ENCODE data around the gene CGAS. TPM values are rescaled to one million over a fixed set of nuclear protein-coding genes. Genes with fewer than 3 reads are reported as not detected.
"Not testable (repeated sequence)": the region's sequence is repeated elsewhere in the genome, so short reads cannot be mapped to it uniquely, and the experiment has no call there.

The CGAS gene
- polyA plus RNA-seq (ENCODE audit: low read depth in 6 of 6) = 10 to 100 TPM in 4 of 6 donors, 1 to 10 TPM in 2; 2.4 to 15.0 (median 10.3) TPM

DNA sequence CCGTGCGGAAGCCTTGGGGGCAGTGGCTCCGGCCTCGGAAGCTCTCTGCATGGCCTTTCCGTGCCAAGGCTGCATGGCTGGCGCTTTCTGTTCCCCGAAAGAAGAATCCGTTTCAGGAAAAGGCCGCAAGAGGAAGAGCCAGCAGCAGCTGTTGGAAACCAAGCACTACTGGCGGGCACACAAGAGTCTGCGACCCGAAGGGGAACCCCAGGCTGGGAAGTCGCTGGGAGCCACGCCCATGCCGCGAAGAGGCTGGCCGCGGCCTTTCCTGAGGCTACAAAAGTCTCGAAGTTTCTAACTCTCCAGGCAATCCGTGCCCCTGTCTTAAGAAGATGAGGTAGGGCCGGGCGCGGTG, at the start of gene CGAS:
TSS of gene CGAS (minus strand) at position 191 of the 355 bp plus-strand sequence. CDS start at position 75, 116 bp downstream.
- peak; percentile 65 for DNase-seq
- Mint-ChIP-seq H3K9me3 (no peaks in the 10 kb centered on the region), H3K27ac (peak within 1 kb of the TSS; percentile 83 to 94 (median 92)), H3K4me3 (peak within 1 kb of the TSS; percentile 89 to 99 (median 92)), H3K4me1 (peaks cover 18 to 50% (median 30%) of the 10 kb centered on the region in 3 donors), H3K27me3 (no peaks in the 10 kb centered on the region), H3K36me3 (no peaks in the 10 kb centered on the region)
- peak; percentile 84 for ATAC-seq (ENCODE audit: low read depth in 2 of 2)

DNA sequence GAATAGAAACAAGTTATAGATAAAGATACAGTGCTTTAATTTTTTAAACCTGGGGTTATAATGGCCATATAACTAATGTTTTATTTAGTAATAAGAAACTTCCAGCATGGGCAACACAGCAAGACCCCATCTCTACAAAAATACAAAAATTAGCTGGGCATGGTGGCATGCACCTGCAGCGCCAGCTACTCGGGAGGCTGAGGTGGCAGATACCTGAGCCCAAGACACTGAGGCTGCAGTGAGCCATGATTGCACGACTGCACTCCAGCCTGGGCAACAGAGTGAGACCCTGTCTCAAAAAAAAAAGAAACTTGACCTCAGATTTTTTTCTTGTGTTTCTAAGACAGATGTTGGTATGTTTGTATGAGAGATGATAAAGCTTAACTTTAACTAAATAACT, 45.8 kb upstream of the CGAS start:
- H3K27ac Mint-ChIP-seq = peak overlapping the region in 2 of 6 donors; percentile 16 to 42
- peaks cover 0 to 7% of the 10 kb centered on the region in 2 donors for H3K36me3 Mint-ChIP-seq
- H3K9me3 Mint-ChIP-seq = no peaks in the 10 kb centered on the region
- no peak overlapping the region for H3K4me3 Mint-ChIP-seq
- H3K4me1 Mint-ChIP-seq = no peaks in the 10 kb centered on the region
- H3K27me3 Mint-ChIP-seq = no peaks in the 10 kb centered on the region
- DNase-seq (no peak), ATAC-seq (ENCODE audit: low read depth in 2 of 2) (no peak)

DNA sequence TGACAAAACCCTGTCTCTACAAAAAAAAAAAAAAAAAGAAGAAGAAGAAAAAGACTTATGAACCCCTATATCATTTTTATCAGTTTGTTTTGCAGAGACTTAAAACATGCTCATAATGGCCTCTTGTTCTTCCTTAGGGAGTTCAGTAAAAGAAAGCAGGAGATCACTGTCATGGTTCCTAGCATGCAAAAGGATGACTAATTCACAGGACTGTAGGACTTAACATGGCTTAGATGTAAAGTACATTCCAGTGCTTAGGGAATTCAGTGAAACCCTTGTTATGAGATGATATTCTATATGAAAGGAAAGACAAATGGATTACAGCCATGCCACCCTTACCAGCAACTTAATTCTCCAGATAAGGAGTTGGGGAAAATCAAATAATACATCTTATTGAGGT, 39.3 kb upstream of the CGAS start:
- peaks cover 0 to 2% (median 0%) of the 10 kb centered on the region in 7 donors for H3K9me3 Mint-ChIP-seq
- H3K36me3 Mint-ChIP-seq = peaks cover 0 to 5% of the 10 kb centered on the region in 2 donors
- H3K27ac Mint-ChIP-seq = no peak overlapping the region
- ATAC-seq (ENCODE audit: low read depth in 2 of 2) (no peak), DNase-seq (no peak)
- no peaks in the 10 kb centered on the region for H3K27me3 Mint-ChIP-seq
- peaks cover 0 to 5% (median 0%) of the 10 kb centered on the region in 3 donors for H3K4me1 Mint-ChIP-seq
- no peak overlapping the region for H3K4me3 Mint-ChIP-seq

DNA sequence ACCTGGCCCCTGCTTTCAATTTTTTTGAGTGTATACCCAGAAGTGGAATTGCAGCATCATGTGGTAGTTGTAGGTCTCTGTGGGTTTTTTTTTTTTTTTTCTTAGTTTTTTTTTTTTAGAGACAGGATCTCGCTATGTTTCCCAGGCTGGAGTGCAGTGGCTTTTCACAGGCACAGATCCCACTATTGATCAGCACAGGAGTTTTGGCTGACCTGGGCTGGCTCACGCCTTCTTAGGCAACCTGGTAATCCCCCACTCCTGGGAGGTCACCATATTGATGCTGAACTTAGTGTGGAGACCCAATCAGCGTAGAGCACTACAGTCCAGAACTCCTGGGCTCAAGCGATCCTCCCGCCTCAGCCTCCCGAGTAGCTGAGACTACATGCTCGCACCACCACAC, 35.4 kb upstream of the CGAS start:
- ATAC-seq (ENCODE audit: low read depth in 2 of 2) (no peak), DNase-seq (no peak)
- H3K4me1 Mint-ChIP-seq = peaks cover 0 to 5% (median 0%) of the 10 kb centered on the region in 3 donors
- no peaks in the 10 kb centered on the region for H3K27me3 Mint-ChIP-seq
- peak overlapping the region in 3 of 6 donors; percentile 9 to 62 (median 39) for H3K27ac Mint-ChIP-seq
- H3K36me3 Mint-ChIP-seq = peaks cover 0 to 11% of the 10 kb centered on the region in 2 donors
- peaks cover 0 to 2% (median 0%) of the 10 kb centered on the region in 7 donors for H3K9me3 Mint-ChIP-seq
- H3K4me3 Mint-ChIP-seq = peak overlapping the region in 1 of 8 donors; percentile 47

DNA sequence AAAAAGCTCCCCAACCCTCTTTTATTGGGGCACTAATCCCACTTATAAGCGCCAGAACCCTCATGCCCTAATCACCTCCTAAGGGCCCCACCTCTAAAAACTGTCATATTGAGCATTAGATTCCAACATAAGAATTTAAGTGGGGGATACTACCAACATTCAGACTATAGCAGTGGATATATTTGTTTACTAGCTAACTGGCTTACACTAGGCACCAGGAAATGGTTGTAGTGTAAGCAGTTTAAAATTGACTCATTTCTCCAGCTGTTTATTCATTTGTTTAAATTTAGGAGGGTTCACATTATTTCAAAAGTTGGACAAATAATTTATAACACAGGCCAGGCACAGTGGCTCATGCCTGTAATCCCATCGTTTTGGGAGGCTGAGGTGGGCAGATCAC, 32.3 kb upstream of the CGAS start:
- peaks cover 8 to 24% of the 10 kb centered on the region in 2 donors for H3K36me3 Mint-ChIP-seq
- DNase-seq = no peak
- peaks cover 0 to 3% (median 0%) of the 10 kb centered on the region in 3 donors for H3K4me1 Mint-ChIP-seq
- peaks cover 0 to 2% (median 0%) of the 10 kb centered on the region in 7 donors for H3K9me3 Mint-ChIP-seq
- no peaks in the 10 kb centered on the region for H3K27me3 Mint-ChIP-seq
- no peak overlapping the region for H3K4me3 Mint-ChIP-seq
- ATAC-seq (ENCODE audit: low read depth in 2 of 2) = no peak
- H3K27ac Mint-ChIP-seq = peak overlapping the region in 1 of 6 donors; percentile 39

DNA sequence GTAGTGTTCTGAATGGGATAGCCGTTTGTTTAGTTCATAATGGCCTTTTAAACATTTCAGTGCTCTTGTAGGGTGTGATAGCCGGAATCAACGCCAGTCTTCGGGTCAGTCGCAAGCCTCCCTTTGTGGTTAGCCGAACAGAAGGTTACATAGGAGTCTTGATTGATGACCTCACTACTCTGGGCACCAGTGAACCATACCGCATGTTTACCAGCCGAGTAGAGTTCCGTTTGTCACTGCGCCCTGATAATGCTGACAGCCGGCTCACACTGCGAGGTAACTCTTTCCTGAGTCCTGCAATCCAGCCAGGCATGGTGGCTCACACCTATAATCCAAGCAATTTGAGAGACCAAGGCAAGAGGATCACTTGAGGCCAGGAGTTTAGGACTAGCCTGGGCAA, 29.9 kb upstream of the CGAS start:
- H3K4me3 Mint-ChIP-seq = no peak overlapping the region
- H3K27me3 Mint-ChIP-seq = no peaks in the 10 kb centered on the region
- H3K4me1 Mint-ChIP-seq = no peaks in the 10 kb centered on the region
- H3K27ac Mint-ChIP-seq = no peak overlapping the region
- peaks cover 8 to 18% of the 10 kb centered on the region in 2 donors for H3K36me3 Mint-ChIP-seq
- ATAC-seq (ENCODE audit: low read depth in 2 of 2) (no peak), DNase-seq (no peak)
- H3K9me3 Mint-ChIP-seq = no peaks in the 10 kb centered on the region

DNA sequence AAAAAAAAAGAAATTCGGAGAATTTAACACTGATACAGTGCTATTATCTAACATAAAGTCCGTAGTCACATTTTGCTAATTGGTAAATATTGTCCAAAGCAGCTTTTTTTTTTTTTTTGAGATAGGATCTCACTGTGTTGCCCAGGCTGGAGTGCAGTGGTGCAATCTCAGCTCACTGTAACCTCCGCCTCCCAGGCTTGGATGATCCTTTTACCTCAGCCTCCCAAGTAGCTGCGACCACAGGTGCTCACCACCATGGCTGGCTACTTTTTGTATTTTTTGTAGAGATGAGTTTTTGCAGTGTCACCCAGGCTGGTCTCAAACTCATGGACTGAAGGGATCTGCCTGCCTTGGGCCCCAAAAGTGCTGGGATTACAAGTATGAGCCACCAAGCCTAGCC, 25.3 kb upstream of the CGAS start:
- Mint-ChIP-seq H3K36me3 (peaks cover 8 to 17% of the 10 kb centered on the region in 2 donors), H3K4me1 (peaks cover 3 to 5% (median 4%) of the 10 kb centered on the region in 3 donors), H3K4me3 (no peak overlapping the region), H3K27me3 (no peaks in the 10 kb centered on the region), H3K27ac (no peak overlapping the region), H3K9me3 (no peaks in the 10 kb centered on the region)
- ATAC-seq (ENCODE audit: low read depth in 2 of 2) = no peak
- DNase-seq = no peak

DNA sequence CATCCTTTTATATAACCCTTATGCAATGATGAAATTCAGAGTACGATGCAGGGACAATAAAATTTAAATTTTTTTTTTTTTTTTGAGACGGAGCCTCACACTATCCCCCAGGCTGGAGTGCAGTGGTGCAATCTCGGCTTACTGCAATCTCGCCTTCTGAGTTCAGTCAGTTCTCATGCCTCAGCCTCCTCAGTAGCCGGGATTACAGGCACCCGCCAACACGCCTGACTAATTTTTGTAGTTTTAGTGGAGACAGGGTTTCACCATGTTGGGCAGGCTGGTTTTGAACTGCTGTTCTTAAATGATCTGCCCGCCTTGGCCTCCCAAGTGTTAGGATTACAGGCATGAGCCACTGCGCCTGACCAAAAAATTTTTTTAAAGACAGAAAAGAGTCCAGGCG, 24.6 kb upstream of the CGAS start:
- DNase-seq (no peak), ATAC-seq (ENCODE audit: low read depth in 2 of 2) (no peak)
- no peak overlapping the region for H3K27ac Mint-ChIP-seq
- no peak overlapping the region for H3K4me3 Mint-ChIP-seq
- H3K27me3 Mint-ChIP-seq = no peaks in the 10 kb centered on the region
- H3K36me3 Mint-ChIP-seq = peaks cover 8 to 14% of the 10 kb centered on the region in 2 donors
- peaks cover 8 to 11% (median 9%) of the 10 kb centered on the region in 3 donors for H3K4me1 Mint-ChIP-seq
- no peaks in the 10 kb centered on the region for H3K9me3 Mint-ChIP-seq

DNA sequence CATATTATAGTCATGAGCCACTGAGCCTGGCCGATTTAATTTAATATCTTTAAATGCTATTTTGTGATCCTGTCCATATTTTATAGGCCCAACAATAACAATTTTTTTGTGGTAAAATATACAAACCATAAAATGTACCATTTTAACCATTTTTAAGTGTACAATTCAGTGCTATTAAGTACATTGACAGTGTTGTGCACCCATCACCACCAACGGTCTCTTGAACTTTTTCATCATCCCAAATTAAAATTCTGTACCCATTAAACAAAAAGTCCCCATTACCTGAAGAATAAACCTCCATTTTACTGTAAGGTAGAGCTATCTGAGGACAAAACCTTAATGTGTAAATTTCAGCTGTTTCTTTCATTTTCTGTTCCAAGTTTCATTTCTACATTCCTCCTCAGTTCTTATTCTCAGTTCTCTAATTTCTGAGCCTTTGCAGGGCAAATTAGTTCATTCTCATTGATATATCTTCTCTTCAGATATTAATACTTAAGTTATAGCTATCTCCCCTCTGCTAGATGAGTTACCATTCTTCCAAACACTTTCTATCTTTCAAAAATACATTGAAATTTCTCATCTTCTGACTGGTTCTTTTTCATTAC, 19.7 kb upstream of the CGAS start:
- peak overlapping the region; percentile 57 to 83 (median 68) for H3K4me3 Mint-ChIP-seq
- peaks cover 4 to 10% of the 10 kb centered on the region in 2 donors for H3K36me3 Mint-ChIP-seq
- no peaks in the 10 kb centered on the region for H3K9me3 Mint-ChIP-seq
- peak; percentile 100 for ATAC-seq (ENCODE audit: low read depth in 2 of 2)
- H3K4me1 Mint-ChIP-seq = peaks cover 14 to 25% (median 19%) of the 10 kb centered on the region in 3 donors
- peak; percentile 68 for DNase-seq
- H3K27me3 Mint-ChIP-seq = no peaks in the 10 kb centered on the region
- peak overlapping the region; percentile 74 to 98 (median 82) for H3K27ac Mint-ChIP-seq

DNA sequence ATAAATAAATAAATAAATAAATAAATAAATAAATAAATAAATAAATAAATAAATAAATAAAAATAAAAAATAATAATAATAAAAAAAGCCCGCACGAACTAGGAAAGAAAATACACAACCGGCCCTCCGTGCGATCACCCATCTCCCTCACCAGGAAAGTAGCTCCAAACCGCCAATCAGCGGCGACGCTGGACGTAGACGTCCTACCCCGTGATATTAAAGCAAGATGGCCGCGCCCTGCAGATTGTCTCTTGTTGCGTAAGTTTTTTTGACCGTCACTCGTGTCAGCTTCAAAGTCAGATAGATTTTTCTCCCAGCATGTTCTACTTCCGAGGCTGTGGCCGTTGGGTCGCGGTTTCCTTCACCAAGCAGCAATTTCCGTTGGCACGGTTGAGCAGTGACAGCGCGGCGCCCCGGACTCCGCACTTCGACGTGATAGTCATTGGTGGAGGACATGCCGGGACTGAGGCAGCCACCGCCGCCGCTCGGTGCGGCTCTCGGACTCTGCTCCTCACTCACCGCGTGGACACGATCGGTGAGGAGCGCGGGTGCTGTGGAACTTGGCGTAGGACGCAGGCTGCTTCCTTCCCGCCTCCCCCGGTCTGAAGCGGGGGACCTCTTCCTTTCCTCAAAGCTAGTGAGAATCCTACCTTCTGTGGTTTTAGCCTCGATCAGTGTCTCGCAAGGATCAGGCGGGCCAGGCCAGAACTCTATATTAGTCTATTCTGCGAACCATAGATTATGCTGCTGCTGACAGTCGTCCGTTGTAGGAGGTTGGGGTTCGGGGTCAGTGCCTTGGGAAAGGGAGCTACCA, 9.6 kb upstream of the CGAS start, which contains the start of gene MTO1:
TSS of gene MTO1 (plus strand) at position 201 of the 814 bp plus-strand sequence. CDS start at position 319, 118 bp downstream.
- Mint-ChIP-seq H3K36me3 (peaks cover 0 to 5% of the 10 kb centered on the region in 2 donors), H3K9me3 (no peaks in the 10 kb centered on the region), H3K27me3 (no peaks in the 10 kb centered on the region), H3K4me3 (peak within 1 kb of the TSS; percentile 83 to 100 (median 97)), H3K4me1 (peaks cover 13 to 51% (median 23%) of the 10 kb centered on the region in 3 donors), H3K27ac (peak within 1 kb of the TSS; percentile 92 to 99 (median 98))
- DNase-seq = peak; percentile 80
- ATAC-seq (ENCODE audit: low read depth in 2 of 2) = peak; percentile 91 to 94

DNA sequence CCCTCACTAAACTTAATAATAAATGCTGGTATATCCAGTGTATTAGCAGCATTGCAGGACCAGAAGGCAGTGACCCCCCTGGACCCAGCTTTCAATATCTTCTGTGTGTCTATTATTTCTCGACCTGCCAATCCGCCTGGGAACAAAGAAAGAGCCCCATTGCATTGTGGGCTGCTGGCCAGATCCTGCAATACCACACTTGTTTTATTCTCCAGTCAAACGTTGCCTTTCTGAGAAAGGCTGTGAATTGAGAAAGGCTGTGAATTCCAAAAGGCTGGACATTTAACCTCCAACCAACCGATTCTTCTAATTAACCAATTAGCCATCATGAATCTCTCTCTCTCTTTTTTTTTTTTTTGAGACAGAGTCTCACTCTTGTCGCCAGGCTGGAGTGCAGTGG, 8.0 kb upstream of the CGAS start:
- H3K4me1 Mint-ChIP-seq = peaks cover 17 to 52% (median 29%) of the 10 kb centered on the region in 3 donors
- peak overlapping the region in 7 of 8 donors; percentile 24 to 100 (median 72) for H3K4me3 Mint-ChIP-seq
- peak overlapping the region in 5 of 6 donors; percentile 35 to 93 (median 83) for H3K27ac Mint-ChIP-seq
- no peaks in the 10 kb centered on the region for H3K36me3 Mint-ChIP-seq
- no peak for DNase-seq
- no peaks in the 10 kb centered on the region for H3K27me3 Mint-ChIP-seq
- no peaks in the 10 kb centered on the region for H3K9me3 Mint-ChIP-seq
- no peak for ATAC-seq (ENCODE audit: low read depth in 2 of 2)

DNA sequence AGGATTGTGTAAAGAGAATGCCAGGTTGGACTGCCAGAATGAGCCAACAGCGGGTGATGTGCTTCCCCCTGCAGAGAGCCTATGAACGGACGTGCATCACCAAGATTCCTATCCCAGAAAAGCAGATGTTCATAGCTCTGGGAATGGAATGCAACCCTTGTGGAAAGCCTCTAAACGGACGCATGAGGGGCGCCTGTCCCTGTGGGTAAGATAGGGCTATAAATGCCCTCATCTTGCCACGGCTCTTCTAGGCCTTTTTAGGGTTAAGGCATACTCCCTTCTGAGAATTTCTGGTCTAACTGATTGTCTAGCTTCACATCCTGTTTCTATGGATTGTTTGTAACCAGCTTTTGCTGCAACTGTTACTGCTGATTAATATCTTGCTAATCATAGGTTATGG, 7.4 kb upstream of the CGAS start:
- peak overlapping the region in 5 of 6 donors; percentile 62 to 95 (median 87) for H3K27ac Mint-ChIP-seq
- not testable (repeated sequence) for H3K36me3 Mint-ChIP-seq; DNase-seq; ATAC-seq (ENCODE audit: low read depth in 2 of 2); H3K27me3 Mint-ChIP-seq; H3K9me3 Mint-ChIP-seq
- peak overlapping the region in 2 of 8 donors; percentile 72 to 93 for H3K4me3 Mint-ChIP-seq
- peaks cover 17 to 52% (median 29%) of the 10 kb centered on the region in 3 donors for H3K4me1 Mint-ChIP-seq

DNA sequence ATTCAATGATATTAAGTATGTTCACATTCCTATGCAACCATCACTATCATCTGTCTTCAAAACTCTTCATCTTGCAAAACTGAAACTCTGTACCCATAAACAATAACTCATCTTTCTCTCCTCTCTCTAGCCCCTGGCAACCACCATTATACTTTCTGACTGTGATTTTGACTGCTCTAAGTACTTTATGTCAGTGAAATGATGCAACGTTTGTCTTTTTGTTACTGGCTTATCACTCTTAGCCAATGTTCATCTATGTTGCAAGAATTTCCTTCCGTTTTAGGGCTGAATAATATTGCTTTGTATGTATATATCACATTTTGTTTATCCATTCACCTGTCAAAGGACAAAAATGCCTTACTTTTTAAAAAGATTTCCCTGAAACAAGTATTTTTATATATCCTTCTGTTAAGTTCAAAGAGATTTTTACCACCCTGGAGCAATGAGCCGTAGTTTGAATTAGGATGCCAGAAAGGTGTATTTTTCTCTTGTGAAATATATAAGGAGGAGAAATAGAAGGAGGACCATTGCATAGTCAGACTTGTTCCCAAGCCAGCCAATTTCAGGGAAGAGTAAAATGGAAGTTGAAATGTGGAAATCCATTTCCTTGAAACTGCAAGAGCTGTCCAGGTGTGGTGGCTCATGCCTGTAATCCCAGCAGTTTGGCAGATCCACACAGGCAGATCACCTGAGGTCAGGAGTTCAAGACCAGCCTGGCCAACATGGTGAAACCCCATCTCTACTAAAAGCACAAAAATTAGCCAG, 4.0 kb upstream of the CGAS start:
- peak overlapping the region in 2 of 6 donors; percentile 19 to 80 for H3K27ac Mint-ChIP-seq

More for the DNA sequence above, 4.0 kb upstream of the CGAS start:
- no peaks in the 10 kb centered on the region for H3K27me3 Mint-ChIP-seq
- no peaks in the 10 kb centered on the region for H3K9me3 Mint-ChIP-seq
- no peaks in the 10 kb centered on the region for H3K36me3 Mint-ChIP-seq
- peak overlapping the region in 1 of 8 donors; percentile 60 for H3K4me3 Mint-ChIP-seq
- no peak for DNase-seq
- ATAC-seq (ENCODE audit: low read depth in 2 of 2) = no peak
- peaks cover 10 to 46% (median 13%) of the 10 kb centered on the region in 3 donors for H3K4me1 Mint-ChIP-seq
